ENCODE data around the gene DYSF.

DNA sequence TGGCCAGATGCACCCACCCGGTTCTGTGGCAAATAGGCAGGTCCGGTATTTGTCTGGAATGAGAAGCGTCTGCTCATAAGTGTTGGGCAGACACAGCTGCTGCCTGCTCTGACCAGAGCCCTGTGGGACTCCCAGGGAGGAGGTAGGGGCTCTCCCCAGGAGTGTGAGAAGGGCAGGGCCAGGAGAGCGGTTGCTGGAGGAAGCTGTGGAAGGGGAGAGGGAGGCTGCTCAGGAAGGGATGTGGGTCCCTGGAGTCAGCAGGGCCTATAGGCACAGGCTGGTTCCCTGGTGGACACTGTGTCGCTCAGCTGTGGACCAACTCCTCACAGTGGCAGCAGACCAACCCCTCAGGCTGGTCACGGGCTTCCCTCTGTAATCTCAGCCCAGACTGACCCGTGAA, 109.2 kb downstream of the DYSF start:
- TF ChIP-seq, protein P1, sequence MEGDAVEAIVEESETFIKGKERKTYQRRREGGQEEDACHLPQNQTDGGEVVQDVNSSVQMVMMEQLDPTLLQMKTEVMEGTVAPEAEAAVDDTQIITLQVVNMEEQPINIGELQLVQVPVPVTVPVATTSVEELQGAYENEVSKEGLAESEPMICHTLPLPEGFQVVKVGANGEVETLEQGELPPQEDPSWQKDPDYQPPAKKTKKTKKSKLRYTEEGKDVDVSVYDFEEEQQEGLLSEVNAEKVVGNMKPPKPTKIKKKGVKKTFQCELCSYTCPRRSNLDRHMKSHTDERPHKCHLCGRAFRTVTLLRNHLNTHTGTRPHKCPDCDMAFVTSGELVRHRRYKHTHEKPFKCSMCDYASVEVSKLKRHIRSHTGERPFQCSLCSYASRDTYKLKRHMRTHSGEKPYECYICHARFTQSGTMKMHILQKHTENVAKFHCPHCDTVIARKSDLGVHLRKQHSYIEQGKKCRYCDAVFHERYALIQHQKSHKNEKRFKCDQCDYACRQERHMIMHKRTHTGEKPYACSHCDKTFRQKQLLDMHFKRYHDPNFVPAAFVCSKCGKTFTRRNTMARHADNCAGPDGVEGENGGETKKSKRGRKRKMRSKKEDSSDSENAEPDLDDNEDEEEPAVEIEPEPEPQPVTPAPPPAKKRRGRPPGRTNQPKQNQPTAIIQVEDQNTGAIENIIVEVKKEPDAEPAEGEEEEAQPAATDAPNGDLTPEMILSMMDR (IDR thresholded peaks at IDR 0.05), result no peak
- TF ChIP-seq ZFX (IDR thresholded peaks at IDR 0.05; ENCODE audit: borderline replicate concordance), result no peak

Measured in 22Rv1 (cell line).